Fibroblast of skin of right biceps (primary cell): ENCODE data around the gene CACNA1F.

Experiments
- DNase-seq: peaks from one replicate; pipeline ENCODE4 v3.0.0-alpha.2; 2013

CACNA1F gene

DNA sequence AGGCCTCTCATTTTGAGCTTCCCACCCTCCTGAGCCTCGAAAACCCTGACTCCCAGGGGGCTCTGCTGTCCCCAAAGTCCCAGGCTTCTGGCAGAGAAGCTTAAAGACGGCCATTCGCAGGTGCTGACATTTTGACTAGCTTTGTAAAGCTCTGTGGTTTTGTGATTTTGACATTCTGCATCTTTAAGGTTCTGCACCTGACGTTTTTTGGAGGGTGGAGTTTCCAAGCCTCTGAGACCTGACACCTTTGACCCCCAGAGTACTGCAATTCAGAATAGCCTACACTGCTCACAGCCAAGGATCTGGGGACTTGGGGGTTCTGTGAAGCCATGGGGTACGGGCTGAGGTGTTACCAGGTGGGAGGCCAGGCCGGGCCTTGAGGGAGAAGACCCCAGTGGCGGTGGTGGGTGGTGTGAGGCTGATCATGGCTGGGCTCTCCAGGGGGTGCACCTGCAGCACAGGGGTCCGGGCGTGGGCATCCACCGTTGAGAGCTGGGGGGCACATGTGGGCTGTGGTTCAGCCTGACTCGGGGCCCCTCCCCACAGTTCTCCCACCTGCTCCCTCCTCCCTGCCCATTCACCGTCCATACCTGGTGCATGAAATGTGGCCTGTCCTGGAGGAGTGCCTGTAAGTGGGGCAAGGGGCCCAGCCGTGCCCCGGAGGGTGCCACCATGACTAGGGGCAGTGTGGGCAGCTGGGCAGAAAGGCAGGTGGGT is 24.1 kb upstream of the CACNA1F start:
- DNase-seq = no peak

- no peak for DNase-seq
Measured at GRCh38 chrX:49256268-49256995, 23.3 kb upstream of the CACNA1F start.

GRCh38 chrX:49254639-49255038 is 21.5 kb upstream of the CACNA1F start:
- no peak for DNase-seq

DNA sequence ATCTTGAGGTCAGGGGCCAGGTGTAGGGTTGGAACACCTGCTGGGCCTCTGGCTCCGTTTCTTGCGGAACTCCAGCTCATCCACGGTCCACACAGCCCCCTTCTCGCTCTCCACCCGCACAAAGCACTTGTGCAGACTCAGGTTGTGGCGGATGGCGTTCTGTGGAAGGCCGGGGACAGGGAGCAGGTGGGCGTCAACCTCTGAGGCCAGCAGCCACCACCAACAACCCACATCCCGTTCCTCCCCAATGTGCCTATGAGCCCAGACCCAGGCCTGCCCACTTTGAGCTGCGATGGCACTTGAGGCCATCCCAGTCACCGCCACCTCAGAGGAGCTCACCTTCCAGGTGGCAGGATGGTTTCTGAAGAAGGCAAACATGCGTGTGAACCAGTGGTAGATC is 18.2 kb upstream of the CACNA1F start:
- DNase-seq = no peak

- DNase-seq = no peak
Measured at GRCh38 chrX:49250578-49250977, 17.4 kb upstream of the CACNA1F start.

DNA sequence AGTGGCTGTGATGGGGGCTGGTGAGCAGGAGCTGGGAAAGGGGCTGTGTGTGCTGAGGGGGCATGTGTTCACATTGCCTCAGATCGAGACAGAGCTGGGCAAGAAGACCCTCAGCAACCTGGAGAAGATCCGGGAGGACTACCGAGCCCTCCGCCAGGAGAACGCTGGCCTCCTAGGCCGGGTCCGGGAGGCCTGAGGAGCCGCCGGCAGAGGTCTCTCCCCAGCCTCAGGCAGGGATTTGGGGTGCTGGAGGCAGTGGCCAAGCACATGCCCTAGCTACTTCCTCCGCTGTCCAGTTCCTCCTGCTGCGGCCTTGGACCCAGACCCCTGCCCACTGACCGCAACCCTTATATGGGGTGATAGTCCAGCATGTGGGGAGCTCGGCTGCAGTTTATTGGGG is 16.9 kb upstream of the CACNA1F start:
- DNase-seq = no peak

DNA sequence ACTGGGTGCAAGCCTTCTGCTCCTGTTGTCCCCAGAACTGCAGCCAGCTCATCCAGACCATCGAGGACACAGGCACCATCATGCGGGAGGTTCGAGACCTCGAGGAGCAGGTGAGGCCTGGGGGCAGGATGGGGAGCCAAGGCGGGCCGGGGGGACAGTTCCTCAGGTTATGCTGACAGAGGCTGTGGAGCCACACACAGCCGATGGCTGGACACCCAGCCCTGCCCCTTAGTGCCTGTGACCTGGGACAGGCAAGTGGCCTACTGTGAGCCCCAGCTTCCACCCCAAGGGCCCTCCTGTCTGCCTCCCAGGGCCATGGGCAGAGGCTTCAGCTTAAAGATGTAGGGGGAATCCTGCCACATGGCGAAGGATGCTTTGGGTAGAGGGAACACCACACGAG is 16.5 kb upstream of the CACNA1F start:
- no peak for DNase-seq

- no peak for DNase-seq
Measured at GRCh38 chrX:49249071-49249470, 15.9 kb upstream of the CACNA1F start.

DNA sequence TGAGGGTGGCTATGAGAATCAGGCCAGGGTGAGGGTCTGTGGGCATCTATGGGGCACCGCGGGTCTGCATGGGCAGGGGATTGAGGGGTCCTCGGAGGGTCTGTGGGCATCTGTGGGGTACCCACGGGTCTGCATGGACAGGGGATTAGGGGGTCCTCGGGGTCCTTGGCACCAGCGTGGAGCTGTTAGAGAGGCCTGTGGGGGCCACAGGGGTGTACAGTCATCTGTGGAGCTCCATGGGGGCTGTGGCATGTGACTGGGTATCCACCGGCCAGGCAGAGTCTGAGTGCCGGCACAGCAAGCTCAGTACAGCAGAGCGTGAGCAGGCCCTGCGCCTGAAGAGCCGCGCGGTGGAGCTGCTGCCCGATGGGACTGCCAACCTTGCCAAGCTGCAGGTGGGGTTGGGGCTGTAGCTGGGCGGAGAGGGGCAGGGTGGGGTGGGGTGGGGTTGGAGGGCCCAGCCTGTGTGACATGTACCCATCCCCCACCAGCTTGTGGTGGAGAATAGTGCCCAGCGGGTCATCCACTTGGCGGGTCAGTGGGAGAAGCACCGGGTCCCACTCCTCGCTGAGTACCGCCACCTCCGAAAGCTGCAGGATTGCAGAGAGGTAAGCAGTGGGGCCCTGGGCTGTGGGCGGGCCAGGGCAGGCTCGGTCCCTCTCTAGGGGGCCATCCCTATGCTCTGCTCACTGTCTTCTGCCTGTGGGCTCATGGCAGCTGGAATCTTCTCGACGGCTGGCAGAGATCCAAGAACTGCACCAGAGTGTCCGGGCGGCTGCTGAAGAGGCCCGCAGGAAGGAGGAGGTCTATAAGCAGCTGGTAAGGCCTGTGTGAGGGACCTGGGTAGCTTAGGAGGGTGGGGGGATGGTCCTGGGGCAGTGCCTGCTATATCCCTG is 15.0 kb upstream of the CACNA1F start:
- no peak for DNase-seq

- DNase-seq = no peak
Measured at GRCh38 chrX:49247346-49247745, 14.2 kb upstream of the CACNA1F start.

- DNase-seq = no peak
Measured at GRCh38 chrX:49246541-49246940, 13.4 kb upstream of the CACNA1F start.

DNA sequence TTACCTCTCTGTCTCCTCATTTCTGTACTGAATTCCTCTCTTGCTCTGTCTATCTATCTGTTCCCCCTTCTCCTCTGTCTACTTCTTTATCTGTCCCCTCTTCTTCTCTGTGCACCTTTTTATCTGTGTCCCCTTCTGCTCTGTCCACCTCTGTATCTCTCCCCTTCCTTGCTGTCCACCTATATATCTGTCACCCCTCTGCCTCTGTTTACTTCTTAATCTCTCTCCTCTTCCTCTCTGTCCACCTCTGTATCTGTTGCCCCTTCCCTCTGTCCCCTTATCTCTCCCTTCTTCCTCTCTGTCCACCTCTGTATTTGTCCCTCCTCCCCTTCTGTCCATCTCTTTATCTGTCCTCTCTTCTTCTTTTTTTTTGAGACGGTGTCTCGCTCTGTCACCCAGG is 11.1 kb upstream of the CACNA1F start:
- no peak for DNase-seq

- DNase-seq = no peak
Measured at GRCh38 chrX:49243166-49243565, 10.0 kb upstream of the CACNA1F start.

DNA sequence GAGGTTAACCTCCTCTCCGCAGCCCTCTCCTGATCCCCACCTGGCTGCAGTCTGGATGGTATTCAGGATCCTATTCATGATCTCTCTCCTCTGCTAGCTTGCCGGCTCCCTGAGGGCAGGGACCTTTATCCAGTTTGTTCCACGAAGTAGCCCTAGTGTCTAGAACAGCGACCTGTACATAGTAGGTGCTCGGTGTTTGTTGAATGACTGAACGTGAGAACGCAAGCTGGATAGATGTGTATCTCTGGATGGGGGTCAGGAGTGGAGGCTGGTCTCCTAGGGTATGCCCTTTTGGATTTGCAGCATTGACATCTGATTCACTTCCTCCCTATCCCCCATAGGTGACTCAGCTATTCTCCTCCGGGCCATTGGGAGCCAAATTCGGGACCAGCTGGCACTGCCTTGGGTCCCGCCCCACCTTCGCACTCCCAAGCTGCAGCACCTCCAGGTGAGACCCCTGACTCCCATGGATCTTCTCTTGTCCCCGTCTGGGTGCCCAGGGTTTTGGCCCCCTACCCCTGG is 9.5 kb upstream of the CACNA1F start:
- no peak for DNase-seq

DNA sequence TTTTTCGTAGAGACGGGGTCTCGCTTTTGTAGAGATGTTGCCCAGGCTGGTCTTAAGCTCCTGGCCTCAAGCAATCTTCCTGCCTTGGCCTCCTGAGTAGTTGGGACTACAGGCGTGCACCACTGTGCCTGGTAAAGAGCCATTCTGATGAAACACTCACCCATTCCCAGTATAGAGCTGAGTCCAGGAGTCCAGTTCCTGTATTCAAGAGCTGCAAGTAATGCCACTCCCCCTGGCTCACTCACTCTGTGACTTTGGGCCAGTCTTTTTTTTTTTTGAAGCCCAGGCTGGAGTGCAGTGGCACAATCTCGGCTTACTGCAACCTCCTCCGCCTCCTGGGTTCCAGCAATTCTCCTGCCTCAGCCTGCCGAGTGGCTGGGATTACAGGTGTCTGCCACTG is 5.6 kb upstream of the CACNA1F start:
- DNase-seq = no peak

- DNase-seq = no peak
Measured at GRCh38 chrX:49237060-49237459, 3.9 kb upstream of the CACNA1F start.

- DNase-seq = no peak
Measured at GRCh38 chrX:49233887-49234555, 881 bp upstream of the CACNA1F start.

GRCh38 chrX:49232525-49232924 is 615 bp downstream of the CACNA1F start:
- no peak for DNase-seq

- DNase-seq = no peak
Measured at GRCh38 chrX:49231333-49232000, 1.7 kb downstream of the CACNA1F start.

DNA sequence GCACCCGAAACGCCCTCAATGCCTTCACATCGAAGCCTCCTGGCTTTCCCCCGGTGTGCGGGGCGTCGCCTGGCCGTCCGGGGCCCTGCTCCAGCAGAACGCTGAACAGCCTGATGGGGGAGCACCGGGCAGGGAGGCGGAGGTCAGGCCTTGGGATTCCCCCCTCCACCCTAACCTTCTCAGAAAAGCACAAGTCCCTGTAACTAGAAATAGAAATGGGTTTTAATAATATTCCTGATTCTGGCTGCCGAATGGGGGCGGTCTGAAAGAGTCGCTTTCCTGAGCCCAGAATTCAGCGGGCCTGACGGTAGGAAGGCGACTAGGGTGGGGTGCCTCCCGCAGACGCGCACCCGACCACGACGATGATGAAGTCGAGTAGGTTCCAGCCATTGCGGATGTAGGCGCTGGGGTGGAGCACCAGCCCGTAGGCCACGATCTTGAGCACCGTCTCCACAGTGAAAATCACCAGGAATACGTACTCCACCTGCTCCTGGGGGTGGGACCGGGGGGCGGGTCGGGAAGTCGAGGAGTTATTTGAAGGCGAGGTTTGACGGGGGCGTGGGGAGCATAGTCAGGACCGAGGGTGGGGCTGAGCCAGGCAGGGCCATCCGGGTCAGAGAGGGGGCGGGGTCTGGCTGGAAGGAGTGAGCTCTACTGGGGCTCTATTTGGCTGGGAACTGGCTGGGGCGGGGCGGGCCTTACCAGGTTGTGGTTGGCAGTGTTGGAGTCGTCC is 2.5 kb downstream of the CACNA1F start:
- DNase-seq = no peak

- DNase-seq = no peak
Measured at GRCh38 chrX:49228185-49228584, 5.0 kb downstream of the CACNA1F start.

DNA sequence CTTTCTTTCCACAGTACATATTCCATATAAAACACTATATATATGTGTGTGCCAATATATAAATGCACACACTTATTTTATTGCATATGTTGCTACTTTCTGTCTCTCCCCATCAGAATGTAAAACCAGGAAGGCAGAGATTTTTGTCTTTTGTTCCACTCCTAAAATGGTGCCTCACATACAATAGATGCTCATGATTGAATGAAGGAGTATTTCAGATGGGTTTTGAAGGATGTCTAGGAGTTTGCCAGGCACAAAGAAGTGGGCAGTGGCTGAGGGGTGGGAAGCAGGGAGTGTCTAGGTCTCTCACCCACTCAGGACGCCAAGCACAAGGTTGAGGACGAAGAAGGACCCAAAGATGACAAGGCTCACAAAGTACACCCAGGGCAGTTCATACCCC is 5.4 kb downstream of the CACNA1F start:
- DNase-seq = no peak
